A549 treated with RU486 at 1 μM for 4 hours (cell line): ENCODE measurements around the gene RTL10. TPM values are rescaled to one million over a fixed set of nuclear protein-coding genes. Genes with fewer than 3 reads are reported as not detected.

Experiments used
- total RNA-seq: library from RNA; stranded (reverse); fragments of 200-300 nt; extraction: Qiagen RNA extraction; gene quantifications from 5 replicates; pipeline ENCODE4 v1.2.3, GENCODE V29; 2022; ENCODE audit warnings: low read depth

Gene RTL10
- 5.2 to 8.8 TPM (median 6.5 TPM) in 5 replicates for total RNA-seq

GRCh38 chr22:19854778-19855503 lies at the start of gene RTL10, which contains the start of gene GNB1L:
Gene RTL10, minus strand, starts transcription at chr22:19854874. Its CDS starts 2,613 bp downstream, at chr22:19852261.
Gene GNB1L, minus strand, starts transcription at chr22:19854874. Its CDS starts 33,519 bp downstream, at chr22:19821355.

Other genes starting within 250 kb of the RTL10 start
- 7.2 to 9.9 TPM (median 9.1 TPM) in 5 replicates for gene SEPTIN5, start 140.4 kb downstream of the RTL10 start, total RNA-seq
- gene GP1BB, start 131.3 kb downstream of the RTL10 start, total RNA-seq, result 0.58 to 1.7 TPM (median 1.3 TPM) in 5 replicates
- gene TBX1, start 94.1 kb downstream of the RTL10 start, total RNA-seq, result 2.8 to 5.1 TPM (median 4.1 TPM) in 5 replicates
- gene GNB1L, start within 50 bp of the RTL10 start, total RNA-seq, result 10.4 to 18.8 TPM (median 17.4 TPM) in 5 replicates
- 113 to 170 TPM (median 156 TPM) in 5 replicates for gene COMT, start 86.9 kb upstream of the RTL10 start, total RNA-seq
- gene TXNRD2, start 86.9 kb upstream of the RTL10 start, total RNA-seq, result 25.6 to 39.2 TPM (median 34.1 TPM) in 5 replicates
- gene ARVCF, start 161.9 kb upstream of the RTL10 start, total RNA-seq, result 1.1 to 3.5 TPM (median 1.9 TPM) in 5 replicates
- gene TANGO2, start 166.2 kb upstream of the RTL10 start, total RNA-seq, result 11.5 to 15.5 TPM (median 13.7 TPM) in 5 replicates
- 18.2 to 20.3 TPM (median 19.3 TPM) in 5 replicates for gene DGCR8, start 225.4 kb upstream of the RTL10 start, total RNA-seq